H1 (cell line): ENCODE measurements around the gene ISL2.

Experiments used
- ATF2 ChIP-seq: IDR thresholded peaks from 2 replicates; pipeline ENCODE4 v1.6.1; 2012; ENCODE audit warnings: low read length, inconsistent platforms
- BRCA1 ChIP-seq: IDR thresholded peaks from 2 replicates; pipeline ENCODE4 v1.6.1; 2012; ENCODE audit warnings: low read depth, low read length, improper control_type of control experiment
- CTCF ChIP-seq, 3 experiments: IDR thresholded peaks; 1 replicate in 2 of 3; 2 replicates in 1 of 3; pipeline versions ENCODE4 v1.5.1 to v1.6.1; 2011; ENCODE audit warnings: low read length in 3 of 3, mild to moderate bottlenecking in 3 of 3, inconsistent platforms in 2 of 3, low read depth in 1 of 3, moderate library complexity in 1 of 3; ENCODE audit not compliant: insufficient read depth in 1 of 3; ENCODE audit errors: control extremely low read depth in 1 of 3
- EZH2 ChIP-seq: fragments of 200-600 bp; sonication (generic); IDR thresholded peaks from 2 replicates; pipeline ENCODE4 v1.7.1; 2012; ENCODE audit warnings: low read depth, mild to moderate bottlenecking, moderate library complexity, low read length, inconsistent platforms; ENCODE audit not compliant: severe bottlenecking
- MAFK ChIP-seq: IDR thresholded peaks from 2 replicates; pipeline ENCODE4 v1.6.1; 2012; ENCODE audit warnings: low read depth, mild to moderate bottlenecking, improper control_type of control experiment, low read length
- POLR2A ChIP-seq, 2 experiments: IDR thresholded peaks; 1 replicate in 1 of 2; 2 replicates in 1 of 2; pipeline ENCODE4 v1.6.1; 2011; ENCODE audit warnings: low read depth in 2 of 2, low read length in 2 of 2, mild to moderate bottlenecking in 2 of 2; ENCODE audit errors: control extremely low read depth in 1 of 2
- RFX5 ChIP-seq: IDR thresholded peaks from 2 replicates; pipeline ENCODE4 v1.6.1; 2011; ENCODE audit warnings: low read depth, low read length, improper control_type of control experiment, borderline replicate concordance
- RXRA ChIP-seq: IDR thresholded peaks from 2 replicates; pipeline ENCODE4 v1.6.1; 2011; ENCODE audit warnings: low read depth, mild to moderate bottlenecking, low read length, moderate library complexity; ENCODE audit not compliant: insufficient read depth
- SIN3A ChIP-seq, 2 experiments: IDR thresholded peaks in 1 of 2; conservative IDR thresholded peaks in 1 of 2; 2 replicates each; pipeline ENCODE4 v1.6.1; 2011 to 2012; ENCODE audit warnings: low read length in 2 of 2, improper control_type of control experiment in 1 of 2, low read depth in 1 of 2, mild to moderate bottlenecking in 1 of 2
- TAF1 ChIP-seq: IDR thresholded peaks from 2 replicates; pipeline ENCODE4 v1.6.1; 2011; ENCODE audit warnings: mild to moderate bottlenecking, low read depth, low read length

GRCh38 chr15:76377217-76377616, 40.6 kb downstream of the ISL2 start:
- TF ChIP-seq SIN3A (conservative IDR thresholded peaks at IDR 0.05 in 1 of 2, IDR thresholded peaks at IDR 0.05 in 1 of 2; ENCODE audit: low read depth in 1 of 2, low read length in 2 of 2), result no peak
- TF ChIP-seq CTCF (IDR thresholded peaks at IDR 0.05; ENCODE audit: control extremely low read depth in 1 of 3, insufficient read depth in 1 of 3, low read depth in 1 of 3, low read length in 3 of 3), result no peak
- TF ChIP-seq TAF1, result no peak
- no peak for TF ChIP-seq RXRA
- no peak for TF ChIP-seq POLR2A (IDR thresholded peaks at IDR 0.05; ENCODE audit: control extremely low read depth in 1 of 2, low read depth in 2 of 2, low read length in 2 of 2)
- no peak for TF ChIP-seq MAFK
- no peak for TF ChIP-seq ATF2
- TF ChIP-seq EZH2, result no peak
- TF ChIP-seq RFX5, result no peak
- no peak for TF ChIP-seq BRCA1
